ENCODE data around the gene LRRC74A. TPM values are rescaled to one million over a fixed set of nuclear protein-coding genes. Genes with fewer than 3 reads are reported as not detected.

Gene LRRC74A
- total and polyA plus RNA-seq, 2 donors (not counting 3 experiments of a cell fraction or from before 2014, with no cell fraction given) = not detected

GRCh38 chr14:76806446-76806845 lies 19.8 kb upstream of the LRRC74A start:
- Histone ChIP-seq H4K20me1 (replicated peaks; ENCODE audit: control insufficient read depth, extremely low read depth, insufficient read depth, low read length) (no peaks in the 10 kb centered on the region), H3K4me3 (replicated peaks in 1 of 3; ENCODE audit: insufficient read depth in 1 of 3, low read depth in 1 of 3, low read length in 3 of 3) (no peak overlapping the region), H3K79me2 (ENCODE audit: control insufficient read depth, insufficient read depth, low read length) (no peaks in the 10 kb centered on the region), H3K36me3 (ENCODE audit: control insufficient read depth in 2 of 2, extremely low read depth in 1 of 2, insufficient read depth in 2 of 2, low read length in 2 of 2) (peaks cover 4 to 32% of the 10 kb centered on the region in 2 experiments), H2AFZ (ENCODE audit: low read depth, low read length) (no peak overlapping the region), H3K9ac (replicated peaks; ENCODE audit: extremely low read depth, insufficient read depth, low read length) (no peak overlapping the region), H3K9me3 (replicated peaks; ENCODE audit: control insufficient read depth, insufficient read depth, low read length) (no peaks in the 10 kb centered on the region), H3K27me3 (ENCODE audit: control insufficient read depth in 2 of 2, insufficient read depth in 2 of 2, low read length in 2 of 2) (no peaks in the 10 kb centered on the region), H3K9me1 (replicated peaks; ENCODE audit: control insufficient read depth, extremely low read depth, insufficient read depth, low read length) (no peaks in the 10 kb centered on the region), H3K27ac (ENCODE audit: insufficient read depth, low read depth, low read length) (no peak overlapping the region), H3K4me1 (ENCODE audit: control insufficient read depth, extremely low read depth, insufficient read depth, low read length) (peaks cover 9% of the 10 kb centered on the region), H3K4me2 (ENCODE audit: insufficient read depth, low read length) (no peak overlapping the region)
- dilution Hi-C loops (cut with MboI; ENCODE audit: extremely low pct_ligation_motif_present, low sequenced_read_pairs) (no loop called here), intact Hi-C loops (cut with micrococcal nuclease) (no loop called here)
- ChIA-PET CTCF (interaction anchor here (1.4 to 1.9 kb wide), 2 partner anchors 22 to 97 kb away, joined by 8 read pairs; no protein-coding TSS in a partner anchor), POLR2A (no interaction called here)
- TF ChIP-seq POLR2A (IDR thresholded peaks at IDR 0.05; ENCODE audit: low read depth, low read length) = no peak
- TF ChIP-seq MAX (IDR thresholded peaks at IDR 0.05; ENCODE audit: insufficient read depth, insufficient read length) = no peak
- no peak for TF ChIP-seq JUN (IDR thresholded peaks at IDR 0.05; ENCODE audit: borderline replicate concordance, insufficient read depth, insufficient read length, low read depth)
- TF ChIP-seq POLR2AphosphoS5 (IDR thresholded peaks at IDR 0.05; ENCODE audit: insufficient read depth, low read depth, low read length) = no peak
- no peak for TF ChIP-seq FOS (IDR thresholded peaks at IDR 0.05; ENCODE audit: borderline replicate concordance, insufficient read depth, low read length)
- no peak for TF ChIP-seq CTCF (IDR thresholded peaks at IDR 0.05; ENCODE audit: extremely low read depth in 1 of 2, insufficient read depth in 1 of 2, low read depth in 1 of 2, low read length in 2 of 2)
- TF ChIP-seq GATA2 (IDR thresholded peaks at IDR 0.05; ENCODE audit: insufficient read depth, insufficient read length, low read depth, low read length) = no peak
- no peak for TF ChIP-seq MYC (IDR thresholded peaks at IDR 0.05; ENCODE audit: low read depth, low read length)
- no peak for TF ChIP-seq EZH2 (IDR thresholded peaks at IDR 0.05; ENCODE audit: borderline replicate concordance, low read depth, low read length, severe bottlenecking)
- no TSS peak for BruUV-seq (replicated peaks)
- FAIRE-seq (no peak), DNase-seq (ENCODE audit: low read depth, low spot score) (no peak)

Data from endothelial cell of umbilical vein (primary cell).